Small intestine (tissue), 7 donors: Measurements from ENCODE around the gene GNMT. TPM values are rescaled to one million over a fixed set of nuclear protein-coding genes. Genes with fewer than 3 reads are reported as not detected.
A peak's percentile ranks its signal among the peaks of the same experiment; 100 is the strongest.
"Not testable (repeated sequence)": the region's sequence is repeated elsewhere in the genome, so short reads cannot be mapped to it uniquely, and the experiment has no call there.

Source experiments
- DNase-seq, 2 donors: peaks; one replicate each; pipeline versions ENCODE4 v3.0.0 to v3.0.0-alpha.2; 2013
- FAIRE-seq: peaks from 2 replicates; lab custom pipeline; 2012; peaks lifted over from hg19 to GRCh38; lab: Jason Lieb, UNC
- H3K27ac ChIP-seq, 3 donors: one replicate each; pipeline ENCODE4 v1.5.1; 2013; ENCODE audit warnings: low read length in 2 of 3, mild to moderate bottlenecking in 2 of 3, control low read depth in 1 of 3, inconsistent platforms in 1 of 3, low read depth in 1 of 3, moderate library complexity in 1 of 3
- H3K27me3 ChIP-seq, 3 donors: one replicate each; pipeline ENCODE4 v1.6.1; 2013; ENCODE audit warnings: low read length in 3 of 3, inconsistent platforms in 1 of 3; ENCODE audit not compliant: control insufficient read depth in 3 of 3, insufficient read depth in 3 of 3
- H3K36me3 ChIP-seq, 3 donors: one replicate each; pipeline ENCODE4 v1.6.1; 2013; ENCODE audit warnings: low read length in 3 of 3, inconsistent platforms in 1 of 3, low read depth in 1 of 3, mild to moderate bottlenecking in 1 of 3, moderate library complexity in 1 of 3; ENCODE audit not compliant: control insufficient read depth in 3 of 3, insufficient read depth in 2 of 3
- H3K4me1 ChIP-seq, 3 donors: one replicate each; pipeline ENCODE4 v1.6.1; 2013; ENCODE audit warnings: low read length in 2 of 3, inconsistent platforms in 1 of 3, low read depth in 1 of 3, mild to moderate bottlenecking in 1 of 3, moderate library complexity in 1 of 3; ENCODE audit not compliant: control insufficient read depth in 3 of 3, insufficient read depth in 2 of 3
- H3K4me3 ChIP-seq, 3 donors: one replicate each; pipeline ENCODE4 v1.5.1; 2013; ENCODE audit warnings: low read length in 3 of 3, control low read depth in 1 of 3, inconsistent platforms in 1 of 3, low read depth in 1 of 3, mild to moderate bottlenecking in 1 of 3, moderate library complexity in 1 of 3
- H3K9me3 ChIP-seq, 2 donors: one replicate each; pipeline ENCODE4 v1.6.1; 2013; ENCODE audit warnings: low read depth in 1 of 2, low read length in 1 of 2; ENCODE audit not compliant: control insufficient read depth in 2 of 2, insufficient read depth in 1 of 2
- WGBS, 3 donors: extraction: QIAGEN DNeasy Blood & Tissue Kit; methylation state at CpG; one replicate each; pipeline ENCODE4 v1.1.7; 2013; 5-methylcytosine and 5-hydroxymethylcytosine counted together
- polyA plus RNA-seq, 4 donors: library from polyadenylated mRNA; stranded (reverse) in 3 of 4; unstranded in 1 of 4; fragments of 200-250 nt in 3 of 4; fragments of 120-200 nt in 1 of 4; gene quantifications; one replicate each; pipeline versions ENCODE4 v1.2.1 to v1.2.3, GENCODE V29; 2013
- donor health status: healthy with polysubstance abuse.
- donor health status: control.
- donor health status: control.
- donor health status: Bipolar disorder and iron deficiency.
- donor health status: healthy.

The GNMT gene
- polyA plus RNA-seq, 4 donors = 0.34 to 0.35 TPM; not detected in 2

- FAIRE-seq = no peak
- 84 to 94% (median 91%) methylated on average over 13 of the region's 13 CpGs for WGBS, 3 donors
Observed at GRCh38 chr6:42937548-42938427, 22.8 kb upstream of the GNMT start.

GRCh38 chr6:42938428-42938796 lies 22.1 kb upstream of the GNMT start:
- 85 to 90% (median 87%) methylated on average over 5 of the region's 5 CpGs for WGBS, 3 donors
- Histone ChIP-seq H3K4me1 (peaks cover 0 to 10% (median 0%) of the 10 kb centered on the region in 3 donors), H3K9me3 (no peaks in the 10 kb centered on the region), H3K36me3 (peaks cover 2 to 83% (median 5%) of the 10 kb centered on the region in 3 donors), H3K27ac (no peak overlapping the region), H3K27me3 (no peaks in the 10 kb centered on the region), H3K4me3 (no peak overlapping the region)
- FAIRE-seq (no peak), DNase-seq (no peak)

More at GRCh38 chr6:42937548-42938427, 22.8 kb upstream of the GNMT start:
- Histone ChIP-seq H3K36me3 (peaks cover 2 to 82% (median 5%) of the 10 kb centered on the region in 3 donors), H3K9me3 (no peaks in the 10 kb centered on the region), H3K4me3 (no peak overlapping the region), H3K27ac (no peak overlapping the region), H3K27me3 (no peaks in the 10 kb centered on the region), H3K4me1 (peaks cover 0 to 10% (median 0%) of the 10 kb centered on the region in 3 donors)
- no peak for DNase-seq

DNA sequence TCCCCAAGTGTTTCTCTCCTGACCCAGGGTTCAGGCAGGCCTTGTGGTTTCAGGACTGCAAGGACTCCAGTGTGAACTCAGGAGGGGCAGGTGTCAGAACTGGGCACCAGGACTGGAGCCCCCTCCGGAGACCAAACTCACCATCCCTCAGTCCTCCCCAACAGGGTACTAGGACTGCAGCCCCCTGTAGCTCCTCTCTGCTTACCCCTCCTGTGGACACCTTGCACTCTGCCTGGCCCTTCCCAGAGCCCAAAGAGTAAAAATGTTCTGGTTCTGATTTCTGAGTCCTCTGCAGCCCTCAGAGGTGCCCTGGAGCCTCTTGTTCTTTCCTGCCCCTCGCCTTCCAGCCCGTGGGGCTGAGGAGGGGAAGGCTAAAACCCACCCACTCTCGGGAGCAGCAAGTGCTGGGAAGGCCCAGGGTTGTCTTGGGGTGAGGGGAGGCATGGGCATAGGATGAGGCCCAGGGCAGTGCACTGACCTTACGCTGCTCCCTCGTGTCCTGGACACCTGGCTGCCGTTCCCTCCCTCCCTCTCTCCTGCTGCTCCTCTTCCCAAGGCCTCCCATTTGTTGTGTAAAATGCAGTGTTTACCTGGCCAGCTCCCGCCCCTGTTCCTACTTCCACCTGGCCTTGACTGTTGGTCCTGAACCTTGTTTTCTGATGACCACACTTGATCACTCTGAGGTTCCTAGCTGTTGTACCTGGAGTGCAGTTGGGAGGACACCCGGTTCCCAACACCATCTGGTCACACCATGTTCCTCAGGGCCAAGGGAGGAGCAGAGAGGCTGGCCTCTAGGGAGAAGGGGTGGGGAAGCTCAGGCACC lies 21.4 kb upstream of the GNMT start:
- DNase-seq (peak in 1 of 2 donors; percentile 49), FAIRE-seq (no peak)
- Histone ChIP-seq H3K4me3 (no peak overlapping the region), H3K36me3 (peaks cover 2 to 86% (median 7%) of the 10 kb centered on the region in 3 donors), H3K9me3 (no peaks in the 10 kb centered on the region), H3K4me1 (peaks cover 0 to 10% (median 0%) of the 10 kb centered on the region in 3 donors), H3K27me3 (no peaks in the 10 kb centered on the region), H3K27ac (peak overlapping the region in 1 of 3 donors; percentile 29)
- 69 to 80% (median 72%) methylated on average over 9 of the region's 9 CpGs for WGBS, 3 donors

DNA sequence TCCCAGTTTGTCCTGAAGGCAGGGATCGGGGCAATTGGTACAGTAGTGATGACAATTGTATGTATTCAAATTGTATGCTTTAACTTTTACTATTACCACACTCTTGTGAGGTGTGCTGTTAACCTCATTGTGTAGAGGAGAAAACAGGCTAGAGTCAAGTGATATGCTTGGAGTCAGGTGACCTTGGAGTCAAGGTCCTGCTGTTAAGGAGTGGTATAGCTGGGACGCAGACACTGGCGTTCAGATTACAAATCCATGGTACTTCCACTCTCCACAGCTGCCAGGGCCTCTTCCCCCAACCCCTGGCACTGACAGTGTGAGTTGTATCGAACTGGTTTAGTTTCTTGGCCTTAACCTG lies 20.8 kb upstream of the GNMT start:
- H3K27ac ChIP-seq = peak overlapping the region in 1 of 3 donors; percentile 29
- FAIRE-seq = no peak

DNA sequence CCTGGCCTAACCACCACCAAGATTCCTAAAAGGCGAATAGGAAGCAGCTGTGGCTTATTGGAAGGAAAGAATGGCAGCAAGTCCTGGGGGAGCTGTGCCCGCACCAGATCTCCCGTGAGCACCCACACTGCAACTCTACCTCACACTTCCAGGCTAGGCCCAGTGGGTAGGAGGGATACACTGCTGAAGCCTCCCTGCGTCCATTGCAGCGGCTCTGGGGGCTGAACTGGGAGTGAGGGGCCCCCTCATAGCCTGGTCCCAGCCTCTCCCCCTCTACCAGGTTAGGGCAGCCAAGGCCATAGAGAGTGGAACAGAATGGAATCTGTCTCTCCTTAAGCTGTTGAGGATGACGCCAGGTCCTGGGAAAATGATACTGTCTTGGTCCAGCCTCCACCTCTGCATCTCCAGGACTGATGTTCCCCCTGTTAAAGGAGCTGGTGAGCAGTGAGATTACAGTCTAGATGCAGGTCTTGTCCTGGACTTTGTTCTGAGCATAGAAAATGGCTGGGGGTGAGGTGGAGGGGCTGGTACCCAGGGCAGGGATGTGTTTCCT lies 20.0 kb upstream of the GNMT start:
- Histone ChIP-seq H3K4me1 (peaks cover 0 to 10% (median 0%) of the 10 kb centered on the region in 3 donors), H3K36me3 (peaks cover 2 to 80% (median 7%) of the 10 kb centered on the region in 3 donors), H3K27me3 (no peaks in the 10 kb centered on the region), H3K4me3 (no peak overlapping the region), H3K27ac (no peak overlapping the region), H3K9me3 (no peaks in the 10 kb centered on the region)
- 95 to 97% (median 97%) methylated on average over 6 of the region's 6 CpGs for WGBS, 3 donors
- DNase-seq = no peak
- FAIRE-seq = no peak

More for the DNA sequence above, 20.8 kb upstream of the GNMT start:
- DNase-seq = peak; percentile 37 to 73
- H3K27me3 ChIP-seq = no peaks in the 10 kb centered on the region
- no peak overlapping the region for H3K4me3 ChIP-seq
- peaks cover 2 to 83% (median 7%) of the 10 kb centered on the region in 3 donors for H3K36me3 ChIP-seq
- WGBS, 3 donors = 43 to 75% (median 56%) methylated on average over 4 of the region's 4 CpGs
- H3K9me3 ChIP-seq = no peaks in the 10 kb centered on the region
- peaks cover 0 to 10% (median 0%) of the 10 kb centered on the region in 3 donors for H3K4me1 ChIP-seq

GRCh38 chr6:42941356-42941755 lies 19.2 kb upstream of the GNMT start:
- not testable (repeated sequence) for FAIRE-seq, H3K27ac ChIP-seq, DNase-seq, H3K27me3 ChIP-seq, H3K4me3 ChIP-seq, H3K9me3 ChIP-seq
- H3K4me1 ChIP-seq = peaks cover 0 to 10% (median 0%) of the 10 kb centered on the region in 3 donors
- 96 to 97% (median 97%) methylated on average over 5 of the region's 5 CpGs for WGBS, 3 donors
- peaks cover 2 to 74% (median 7%) of the 10 kb centered on the region in 3 donors for H3K36me3 ChIP-seq

DNA sequence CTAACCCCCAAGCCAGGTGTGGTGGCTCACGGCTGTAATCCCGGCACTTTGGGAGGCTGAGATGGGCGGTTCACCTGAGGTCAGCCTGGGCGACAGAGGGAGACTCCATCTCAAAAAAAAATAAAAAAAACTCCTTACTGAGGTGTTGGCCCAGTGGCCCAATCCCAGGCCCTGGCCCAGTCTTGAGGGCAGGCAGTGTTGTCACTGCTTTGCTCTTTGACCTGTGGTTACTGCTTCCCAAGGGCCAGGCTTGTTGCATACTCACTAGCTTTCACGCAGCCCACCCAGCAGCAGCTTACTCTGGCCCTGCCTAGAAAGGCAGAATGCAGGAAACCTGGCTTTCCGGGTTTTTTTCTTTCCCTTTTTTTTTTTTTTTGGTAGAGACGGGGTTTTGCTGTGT lies 18.1 kb upstream of the GNMT start:
- Histone ChIP-seq H3K27me3 (no peaks in the 10 kb centered on the region), H3K4me3 (no peak overlapping the region), H3K36me3 (peaks cover 0 to 64% (median 7%) of the 10 kb centered on the region in 3 donors), H3K9me3 (no peaks in the 10 kb centered on the region), H3K27ac (no peak overlapping the region), H3K4me1 (peaks cover 0 to 10% (median 0%) of the 10 kb centered on the region in 3 donors)
- WGBS, 3 donors = 84 to 90% (median 84%) methylated on average over 7 of the region's 7 CpGs
- FAIRE-seq (no peak), DNase-seq (no peak)

DNA sequence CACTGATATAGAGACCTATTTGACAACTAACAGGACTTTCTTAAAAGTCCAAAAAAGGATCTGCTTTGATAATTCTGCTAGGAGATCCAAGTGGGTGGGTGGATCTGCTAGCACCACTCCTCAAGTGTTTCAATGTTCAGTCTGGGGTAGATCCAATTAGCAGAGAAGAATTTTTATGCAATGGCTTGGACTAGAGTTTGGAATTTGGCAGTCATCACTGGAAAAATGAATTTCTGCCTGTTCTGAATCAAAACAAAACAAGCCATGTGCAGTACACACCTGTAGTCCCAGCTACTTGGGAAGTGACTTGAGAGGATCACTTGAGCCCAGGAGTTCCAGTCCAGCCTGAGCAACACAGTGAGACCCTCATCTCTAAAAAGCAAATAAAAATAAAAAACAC lies 12.6 kb upstream of the GNMT start:
- Histone ChIP-seq H3K4me3 (no peak overlapping the region), H3K9me3 (no peaks in the 10 kb centered on the region), H3K27ac (no peak overlapping the region), H3K27me3 (no peaks in the 10 kb centered on the region), H3K36me3 (peaks cover 0 to 12% (median 2%) of the 10 kb centered on the region in 3 donors), H3K4me1 (no peaks in the 10 kb centered on the region)
- FAIRE-seq (no peak), DNase-seq (no peak)
